Neural cell (in vitro differentiated cells): ENCODE measurements around the gene ALK. TPM values are rescaled to one million over a fixed set of nuclear protein-coding genes. Genes with fewer than 3 reads are reported as not detected.

ENCODE experiments used
- H2AFZ ChIP-seq: fragments of 200-600, 300-800 bp; sonication (generic), shearing (Covaris generic); 2 replicates; pipeline ENCODE4 v1.6.0; 2014; ENCODE audit warnings: low read depth, mild to moderate bottlenecking, antibody characterized with exemption, low read length, moderate library complexity
- H3F3A ChIP-seq: fragments of 200-600 bp; shearing (Covaris generic); 2 replicates; pipeline ENCODE4 v1.6.1; 2016; ENCODE audit warnings: mild to moderate bottlenecking, moderate library complexity, mixed read lengths, antibody characterized with exemption, low read length; ENCODE audit not compliant: insufficient read depth, poor library complexity, severe bottlenecking
- H3K27ac ChIP-seq: fragments of 200-600, 300-800 bp; sonication (generic), shearing (Covaris generic); 2 replicates; pipeline ENCODE4 v1.5.1; 2014; ENCODE audit warnings: mild to moderate bottlenecking, low read length, moderate library complexity
- H3K27me3 ChIP-seq: fragments of 300-800, 200-600 bp; sonication (generic), shearing (Covaris generic); 2 replicates; pipeline ENCODE4 v1.6.0; 2014; ENCODE audit warnings: mild to moderate bottlenecking, low read depth, low read length, moderate library complexity; ENCODE audit not compliant: insufficient read depth
- H3K36me3 ChIP-seq: fragments of 300-800, 200-600 bp; sonication (generic), shearing (Covaris generic); 2 replicates; pipeline ENCODE4 v1.5.1; 2014; ENCODE audit warnings: mild to moderate bottlenecking, antibody characterized with exemption, low read length, moderate library complexity; ENCODE audit not compliant: insufficient read depth
- H3K4me2 ChIP-seq: fragments of 300-800, 200-600 bp; sonication (generic), shearing (Covaris generic); 2 replicates; pipeline ENCODE4 v1.6.0; 2014; ENCODE audit warnings: mild to moderate bottlenecking, low read length
- H3K4me3 ChIP-seq: fragments of 300-800, 200-600 bp; sonication (generic), shearing (Covaris generic); 2 replicates; pipeline ENCODE4 v1.5.1; 2014; ENCODE audit warnings: mild to moderate bottlenecking, low read length, moderate library complexity
- H3K79me2 ChIP-seq: fragments of 200-600 bp; shearing (Covaris generic); replicated peaks from 2 replicates; pipeline ENCODE4 v1.6.0; 2014; ENCODE audit warnings: mild to moderate bottlenecking, low read length, moderate library complexity; ENCODE audit not compliant: insufficient read depth
- H3K9ac ChIP-seq: fragments of 300-800, 200-600 bp; sonication (generic), shearing (Covaris generic); 2 replicates; pipeline ENCODE4 v1.6.1; 2016; ENCODE audit warnings: mild to moderate bottlenecking, low read length, mixed read lengths
- H3K9me2 ChIP-seq: fragments of 200-600 bp; shearing (Covaris generic); 2 replicates; pipeline ENCODE4 v1.6.1; 2016; ENCODE audit warnings: mild to moderate bottlenecking, low read length, mixed read lengths; ENCODE audit not compliant: insufficient read depth
- H3K9me3 ChIP-seq: fragments of 200-600, 300-800 bp; sonication (generic), shearing (Covaris generic); 2 replicates; pipeline ENCODE4 v1.6.1; 2016; ENCODE audit warnings: mild to moderate bottlenecking, mixed run types, low read length, moderate library complexity, mixed read lengths
- H4K20me1 ChIP-seq: fragments of 200-600 bp; shearing (Covaris generic); 2 replicates; pipeline ENCODE4 v1.6.1; 2016; ENCODE audit warnings: mild to moderate bottlenecking, mixed run types; ENCODE audit not compliant: insufficient read depth
- CTCF ChIP-seq: fragments of 450-650 bp; IDR thresholded peaks from 2 replicates; pipeline ENCODE4 v1.5.1; 2014; ENCODE audit warnings: antibody characterized with exemption, mild to moderate bottlenecking, moderate library complexity; ENCODE audit not compliant: poor library complexity, severe bottlenecking
- EP300 ChIP-seq: fragments of 450-650 bp; conservative IDR thresholded peaks from 2 replicates; pipeline ENCODE4 v1.6.1; 2014; ENCODE audit warnings: antibody characterized with exemption, mild to moderate bottlenecking, moderate library complexity; ENCODE audit not compliant: poor library complexity, severe bottlenecking
- EZH2 ChIP-seq: fragments of 200-600, 300-800 bp; shearing (Covaris generic), sonication (generic); IDR thresholded peaks from 2 replicates; pipeline ENCODE4 v1.6.1; 2014; ENCODE audit warnings: antibody characterized with exemption, low read length, borderline replicate concordance, mild to moderate bottlenecking; ENCODE audit not compliant: insufficient read depth, poor library complexity, severe bottlenecking
- MXI1 ChIP-seq: fragments of 450-650 bp; conservative IDR thresholded peaks from 2 replicates; pipeline ENCODE4 v1.6.1; 2014; ENCODE audit warnings: antibody characterized with exemption, mild to moderate bottlenecking; ENCODE audit not compliant: poor library complexity, severe bottlenecking
- POLR2AphosphoS5 ChIP-seq: IDR thresholded peaks from 2 replicates; pipeline ENCODE4 v1.6.1; 2012
- RAD21 ChIP-seq: fragments of 450-650 bp; conservative IDR thresholded peaks from 2 replicates; pipeline ENCODE4 v1.6.1; 2014; ENCODE audit warnings: antibody characterized with exemption, mild to moderate bottlenecking, moderate library complexity
- REST ChIP-seq: IDR thresholded peaks from 2 replicates; pipeline ENCODE4 v1.6.1; 2012; ENCODE audit warnings: borderline replicate concordance
- SMC3 ChIP-seq: fragments of 450-650 bp; conservative IDR thresholded peaks from 2 replicates; pipeline ENCODE4 v1.6.1; 2014; ENCODE audit warnings: antibody characterized with exemption, mild to moderate bottlenecking, moderate library complexity; ENCODE audit not compliant: poor library complexity
- TAF1 ChIP-seq: IDR thresholded peaks from 2 replicates; pipeline ENCODE4 v1.6.1; 2012; ENCODE audit warnings: low read depth
- polyA plus RNA-seq: library from polyadenylated mRNA; depleted of rRNA; stranded (reverse); fragments of >200 nt; gene quantifications from 2 replicates; pipeline ENCODE4 v1.2.3, GENCODE V29; 2014

ALK gene
- polyA plus RNA-seq, 1 donor from 2014 or later: 7.1 TPM

- Histone ChIP-seq H3K9me3 (no peaks in the 10 kb centered on the region), H3K9ac (no peak overlapping the region), H2AFZ (no peak overlapping the region), H3K27me3 (no peaks in the 10 kb centered on the region), H3K27ac (no peak overlapping the region), H3K79me2 (no peaks in the 10 kb centered on the region), H3F3A (no peaks in the 10 kb centered on the region), H4K20me1 (no peaks in the 10 kb centered on the region), H3K4me3 (no peak overlapping the region), H3K9me2 (no peaks in the 10 kb centered on the region), H3K36me3 (no peaks in the 10 kb centered on the region), H3K4me2 (no peak overlapping the region)
- TF ChIP-seq MXI1 (no peak), SMC3 (no peak), CTCF (no peak), EP300 (no peak), TAF1 (no peak), POLR2AphosphoS5 (no peak), RAD21 (no peak), REST (no peak), EZH2 (no peak)
These were observed 331.8 kb downstream of the ALK start for GRCh38 chr2:29589440-29590103.

DNA sequence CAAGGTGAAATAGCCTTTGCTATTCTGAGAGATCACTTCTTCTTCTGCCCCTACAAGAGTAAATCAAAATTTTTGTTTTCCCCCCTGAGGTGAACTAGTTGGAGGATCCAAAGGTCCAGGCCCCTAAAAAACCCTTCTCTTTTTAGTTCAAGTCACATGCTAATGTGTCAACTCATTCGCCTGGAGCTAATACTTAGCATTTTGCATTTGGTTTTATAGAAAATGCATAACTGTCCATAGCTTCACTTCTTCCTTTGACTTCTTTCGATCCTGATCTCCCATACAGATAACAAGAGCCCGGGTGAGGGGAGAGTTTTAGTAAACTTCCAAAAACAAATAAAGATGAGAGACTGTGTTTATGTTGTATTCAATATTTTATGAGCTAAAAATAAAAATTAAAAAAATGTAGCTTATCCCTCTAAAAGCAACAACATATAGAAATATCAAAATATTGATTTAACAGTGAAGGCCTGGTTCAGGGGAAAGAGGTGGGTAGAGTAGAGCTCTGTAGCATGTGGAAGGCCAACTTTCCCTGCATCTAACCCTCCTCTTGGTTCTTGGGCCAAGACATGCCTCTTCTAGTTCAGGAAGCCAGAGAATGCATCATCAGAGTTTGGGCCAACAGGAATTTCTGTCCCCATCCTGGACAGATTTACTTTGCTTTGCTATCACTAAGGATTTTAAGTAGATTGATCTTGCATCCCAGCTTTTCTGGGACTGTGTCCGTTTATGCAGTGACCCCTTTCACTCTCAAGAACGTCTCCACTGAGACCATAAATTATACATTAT is 333.8 kb downstream of the ALK start:
- TF ChIP-seq REST: no peak
- TF ChIP-seq CTCF: no peak
- TF ChIP-seq EP300: no peak
- no peak for TF ChIP-seq RAD21
- TF ChIP-seq SMC3: no peak
- TF ChIP-seq TAF1: no peak
- no peak for TF ChIP-seq POLR2AphosphoS5
- no peaks in the 10 kb centered on the region for H3F3A ChIP-seq
- no peaks in the 10 kb centered on the region for H3K27me3 ChIP-seq

More for the DNA sequence above, 333.8 kb downstream of the ALK start:
- Histone ChIP-seq H3K9me2 (no peaks in the 10 kb centered on the region), H3K4me3 (no peak overlapping the region), H3K27ac (no peak overlapping the region), H2AFZ (no peak overlapping the region), H3K4me2 (no peak overlapping the region), H3K79me2 (no peaks in the 10 kb centered on the region), H3K9me3 (no peaks in the 10 kb centered on the region), H3K9ac (no peak overlapping the region), H3K36me3 (no peaks in the 10 kb centered on the region), H4K20me1 (no peaks in the 10 kb centered on the region)
